Hepatocyte (in vitro differentiated cells): ENCODE measurements around the gene PWP2.

Experiments
- EZH2phosphoT487 ChIP-seq: fragments of 200-600 bp; sonication (generic); IDR thresholded peaks from one replicate; pipeline ENCODE4 v1.6.1; 2018; ENCODE audit warnings: antibody characterized with exemption, mild to moderate bottlenecking, low read depth, moderate library complexity; ENCODE audit not compliant: unreplicated experiment, severe bottlenecking
- TF ChIP-seq, protein P1 (sequence below): fragments of 200-600 bp; sonication (generic); IDR thresholded peaks from 2 replicates; pipeline ENCODE4 v1.5.1; 2016; ENCODE audit warnings: antibody characterized with exemption, mild to moderate bottlenecking; ENCODE audit not compliant: poor library complexity

DNA sequence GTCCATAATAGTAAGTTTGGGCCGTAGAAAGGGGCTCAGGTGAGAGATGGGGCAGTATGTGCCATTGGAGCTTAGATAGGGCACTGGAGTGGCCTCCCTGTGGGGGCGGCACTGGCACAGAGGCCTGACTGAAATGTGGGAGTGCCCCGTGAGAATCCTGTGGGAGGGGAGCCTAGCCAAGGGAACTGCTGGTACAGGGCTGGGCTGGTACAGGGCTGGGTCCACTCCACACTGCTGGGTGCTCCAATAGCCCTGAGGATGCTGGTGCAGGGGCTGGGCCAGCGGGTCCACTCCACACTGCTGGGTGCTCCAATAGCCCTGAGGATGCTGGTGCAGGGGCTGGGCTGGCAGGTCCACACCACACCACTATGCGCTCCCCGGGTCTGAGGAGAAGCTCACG, 44.8 kb upstream of the PWP2 start:
- TF ChIP-seq, protein P1, sequence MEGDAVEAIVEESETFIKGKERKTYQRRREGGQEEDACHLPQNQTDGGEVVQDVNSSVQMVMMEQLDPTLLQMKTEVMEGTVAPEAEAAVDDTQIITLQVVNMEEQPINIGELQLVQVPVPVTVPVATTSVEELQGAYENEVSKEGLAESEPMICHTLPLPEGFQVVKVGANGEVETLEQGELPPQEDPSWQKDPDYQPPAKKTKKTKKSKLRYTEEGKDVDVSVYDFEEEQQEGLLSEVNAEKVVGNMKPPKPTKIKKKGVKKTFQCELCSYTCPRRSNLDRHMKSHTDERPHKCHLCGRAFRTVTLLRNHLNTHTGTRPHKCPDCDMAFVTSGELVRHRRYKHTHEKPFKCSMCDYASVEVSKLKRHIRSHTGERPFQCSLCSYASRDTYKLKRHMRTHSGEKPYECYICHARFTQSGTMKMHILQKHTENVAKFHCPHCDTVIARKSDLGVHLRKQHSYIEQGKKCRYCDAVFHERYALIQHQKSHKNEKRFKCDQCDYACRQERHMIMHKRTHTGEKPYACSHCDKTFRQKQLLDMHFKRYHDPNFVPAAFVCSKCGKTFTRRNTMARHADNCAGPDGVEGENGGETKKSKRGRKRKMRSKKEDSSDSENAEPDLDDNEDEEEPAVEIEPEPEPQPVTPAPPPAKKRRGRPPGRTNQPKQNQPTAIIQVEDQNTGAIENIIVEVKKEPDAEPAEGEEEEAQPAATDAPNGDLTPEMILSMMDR, result no peak
- TF ChIP-seq EZH2phosphoT487, result no peak
